ENCODE measurements around the gene ABTB2.

DNA sequence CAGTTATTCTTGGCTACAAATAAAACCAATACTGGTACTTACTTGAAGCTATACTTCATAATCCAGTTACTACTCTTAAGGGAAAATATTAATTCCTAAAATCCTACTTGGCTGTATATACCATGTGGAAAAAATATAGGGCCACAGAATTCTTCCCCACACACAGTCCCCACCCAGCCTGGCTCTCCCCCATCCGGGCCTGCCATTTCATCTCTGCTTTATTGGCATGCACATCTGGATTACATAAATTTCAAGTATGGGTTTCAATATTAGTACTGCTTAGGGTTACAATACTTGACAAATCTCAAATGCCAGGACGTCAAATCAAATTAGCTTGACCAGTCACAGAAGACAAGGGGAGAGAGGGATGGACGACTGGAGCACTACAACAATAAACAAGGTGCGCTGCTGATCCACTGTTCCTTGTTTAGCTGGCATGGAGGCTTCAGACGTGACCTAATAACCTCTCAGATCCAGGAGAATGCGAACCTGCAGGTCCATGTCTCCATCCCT lies 81.4 kb downstream of the ABTB2 start:
- TF ChIP-seq, protein P1, sequence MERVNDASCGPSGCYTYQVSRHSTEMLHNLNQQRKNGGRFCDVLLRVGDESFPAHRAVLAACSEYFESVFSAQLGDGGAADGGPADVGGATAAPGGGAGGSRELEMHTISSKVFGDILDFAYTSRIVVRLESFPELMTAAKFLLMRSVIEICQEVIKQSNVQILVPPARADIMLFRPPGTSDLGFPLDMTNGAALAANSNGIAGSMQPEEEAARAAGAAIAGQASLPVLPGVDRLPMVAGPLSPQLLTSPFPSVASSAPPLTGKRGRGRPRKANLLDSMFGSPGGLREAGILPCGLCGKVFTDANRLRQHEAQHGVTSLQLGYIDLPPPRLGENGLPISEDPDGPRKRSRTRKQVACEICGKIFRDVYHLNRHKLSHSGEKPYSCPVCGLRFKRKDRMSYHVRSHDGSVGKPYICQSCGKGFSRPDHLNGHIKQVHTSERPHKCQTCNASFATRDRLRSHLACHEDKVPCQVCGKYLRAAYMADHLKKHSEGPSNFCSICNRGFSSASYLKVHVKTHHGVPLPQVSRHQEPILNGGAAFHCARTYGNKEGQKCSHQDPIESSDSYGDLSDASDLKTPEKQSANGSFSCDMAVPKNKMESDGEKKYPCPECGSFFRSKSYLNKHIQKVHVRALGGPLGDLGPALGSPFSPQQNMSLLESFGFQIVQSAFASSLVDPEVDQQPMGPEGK (CRISPR knock-in tag; IDR thresholded peaks at IDR 0.05; ENCODE audit: borderline replicate concordance): no peak
- no peak for TF ChIP-seq RARB (CRISPR knock-in tag; IDR thresholded peaks at IDR 0.05)
- TF ChIP-seq ZNF8 (CRISPR knock-in tag; IDR thresholded peaks at IDR 0.05): no peak
- no peak for TF ChIP-seq TOX (CRISPR knock-in tag; IDR thresholded peaks at IDR 0.05; ENCODE audit: borderline replicate concordance)

All from SK-N-SH treated with all-trans-retinoic acid at 6 μM for 48 hours (cell line).